GM12801 (cell line): ENCODE results near the gene MCM3.

ENCODE experiments used
- TF ChIP-seq, protein P1 (sequence below): IDR thresholded peaks from one replicate; pipeline ENCODE4 v1.5.1; 2011; ENCODE audit warnings: control low read depth; ENCODE audit not compliant: insufficient read length; ENCODE audit errors: extremely low read depth

MCM3 gene

DNA sequence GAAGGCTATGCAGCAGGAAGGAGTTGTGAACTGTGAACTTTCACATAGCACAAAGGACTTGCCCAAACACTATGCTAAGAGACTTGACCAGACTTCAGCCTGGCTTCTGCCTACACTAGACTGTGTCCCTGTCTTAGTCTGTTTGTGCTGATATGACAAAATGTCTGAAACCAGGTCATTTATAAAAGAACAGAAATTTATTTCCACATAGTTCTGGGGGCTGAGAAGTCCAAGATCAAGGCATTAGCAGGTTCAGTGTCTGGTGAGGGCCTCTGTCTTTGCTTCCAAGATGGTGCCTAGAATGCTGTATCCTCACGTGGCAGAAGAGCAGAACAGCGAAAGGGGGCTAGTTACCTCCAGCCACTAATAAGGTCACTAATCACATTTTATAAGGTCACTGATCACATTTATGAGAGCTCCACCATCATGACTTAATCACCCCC, 16.0 kb upstream of the MCM3 start:
- TF ChIP-seq, protein P1, sequence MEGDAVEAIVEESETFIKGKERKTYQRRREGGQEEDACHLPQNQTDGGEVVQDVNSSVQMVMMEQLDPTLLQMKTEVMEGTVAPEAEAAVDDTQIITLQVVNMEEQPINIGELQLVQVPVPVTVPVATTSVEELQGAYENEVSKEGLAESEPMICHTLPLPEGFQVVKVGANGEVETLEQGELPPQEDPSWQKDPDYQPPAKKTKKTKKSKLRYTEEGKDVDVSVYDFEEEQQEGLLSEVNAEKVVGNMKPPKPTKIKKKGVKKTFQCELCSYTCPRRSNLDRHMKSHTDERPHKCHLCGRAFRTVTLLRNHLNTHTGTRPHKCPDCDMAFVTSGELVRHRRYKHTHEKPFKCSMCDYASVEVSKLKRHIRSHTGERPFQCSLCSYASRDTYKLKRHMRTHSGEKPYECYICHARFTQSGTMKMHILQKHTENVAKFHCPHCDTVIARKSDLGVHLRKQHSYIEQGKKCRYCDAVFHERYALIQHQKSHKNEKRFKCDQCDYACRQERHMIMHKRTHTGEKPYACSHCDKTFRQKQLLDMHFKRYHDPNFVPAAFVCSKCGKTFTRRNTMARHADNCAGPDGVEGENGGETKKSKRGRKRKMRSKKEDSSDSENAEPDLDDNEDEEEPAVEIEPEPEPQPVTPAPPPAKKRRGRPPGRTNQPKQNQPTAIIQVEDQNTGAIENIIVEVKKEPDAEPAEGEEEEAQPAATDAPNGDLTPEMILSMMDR, result no peak

DNA sequence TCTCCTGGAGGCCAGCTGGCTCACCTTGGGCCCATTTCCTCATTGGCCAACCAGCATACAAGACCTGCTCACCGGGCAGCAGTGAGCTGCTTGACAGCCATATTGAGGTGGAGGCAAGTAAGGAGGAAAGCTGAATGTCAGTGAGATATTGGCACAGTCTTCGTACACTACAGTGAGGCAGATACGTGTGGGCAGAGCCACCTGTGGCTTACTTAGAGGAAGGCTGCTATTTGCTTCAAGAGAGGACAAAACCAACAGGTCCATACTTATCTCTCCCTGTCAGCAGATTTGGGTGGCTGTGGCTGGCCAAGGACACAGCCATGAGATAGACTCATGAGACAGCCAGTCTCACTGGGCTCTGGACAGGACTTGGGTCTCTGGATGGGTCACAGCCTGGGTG, 15.1 kb upstream of the MCM3 start:
- TF ChIP-seq, protein P1, result no peak

DNA sequence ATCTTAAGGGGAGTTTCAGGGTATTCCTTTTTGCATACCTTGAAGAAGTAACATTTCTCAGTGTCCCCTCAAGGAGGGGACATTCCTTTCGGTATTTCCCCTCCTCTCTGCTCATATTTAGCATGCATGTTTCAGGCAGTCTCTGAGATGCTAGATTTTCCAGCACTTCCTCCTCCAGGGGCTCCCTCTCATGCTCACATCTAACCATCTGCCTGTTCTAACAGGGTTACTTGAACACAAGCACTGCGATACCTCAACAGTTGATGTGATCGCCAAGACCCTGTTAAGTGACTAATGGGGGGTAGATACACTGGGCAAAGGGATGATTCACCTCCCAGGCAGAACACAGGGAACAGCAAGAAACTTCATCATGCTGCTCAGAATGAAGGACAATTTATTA, 12.9 kb upstream of the MCM3 start:
- TF ChIP-seq, protein P1, result no peak

DNA sequence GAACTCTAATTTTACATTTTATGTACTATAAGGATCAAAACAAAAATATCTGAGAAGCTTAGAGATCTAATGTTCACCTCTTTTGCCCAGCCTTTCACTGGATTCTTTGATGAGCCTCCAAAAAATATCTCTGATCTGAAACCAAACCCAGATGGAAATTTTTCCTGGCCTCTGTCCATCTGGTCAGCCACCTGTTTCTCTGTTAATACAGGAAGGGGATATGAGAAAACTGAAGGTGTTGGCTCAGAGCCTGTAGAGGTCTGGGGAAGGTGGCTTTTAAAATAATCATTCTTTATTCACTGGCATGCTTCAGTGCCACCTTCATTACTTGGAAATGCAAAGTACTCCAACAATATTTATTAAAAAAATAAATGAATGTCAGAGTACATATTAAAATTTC, 8.5 kb upstream of the MCM3 start:
- TF ChIP-seq, protein P1, result no peak

DNA sequence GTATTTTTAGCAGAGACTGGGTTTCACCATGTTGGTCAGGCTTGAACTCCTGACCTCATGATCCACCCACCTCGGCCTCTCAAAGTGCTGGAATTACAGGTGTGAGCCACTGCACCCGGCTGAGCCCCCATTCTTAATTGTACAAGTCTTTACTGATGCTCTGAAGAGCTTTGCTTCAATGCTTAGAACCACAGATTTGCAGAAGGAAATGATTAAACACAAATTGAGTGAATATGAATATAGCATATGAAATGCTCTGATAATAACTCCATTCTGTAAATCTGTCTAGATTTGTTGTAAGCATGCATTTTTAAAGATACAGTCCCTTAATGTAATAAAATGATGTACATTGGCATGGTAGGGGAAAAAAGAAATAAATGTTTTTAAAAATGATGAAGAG, 4.3 kb upstream of the MCM3 start:
- TF ChIP-seq, protein P1, result no peak

DNA sequence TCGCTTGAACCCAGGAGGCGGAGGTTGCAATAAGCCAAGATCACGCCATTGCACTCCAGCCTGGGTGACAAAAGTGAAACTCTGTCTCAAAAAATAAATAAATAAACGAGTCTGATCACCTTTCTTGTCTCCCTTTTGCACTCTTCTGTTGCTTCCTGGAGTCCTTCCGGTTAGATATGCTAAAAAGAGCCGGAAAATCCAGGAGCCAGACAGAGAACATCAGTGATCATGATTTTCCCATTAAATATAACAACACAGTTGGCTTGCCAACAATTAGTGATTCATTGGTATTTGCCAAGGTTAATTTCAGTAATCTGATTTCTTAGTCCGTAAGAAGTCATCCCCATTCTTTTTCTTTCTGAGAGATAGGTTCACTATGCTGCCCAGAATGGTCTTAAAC, 3.7 kb upstream of the MCM3 start:
- TF ChIP-seq, protein P1, result no peak

DNA sequence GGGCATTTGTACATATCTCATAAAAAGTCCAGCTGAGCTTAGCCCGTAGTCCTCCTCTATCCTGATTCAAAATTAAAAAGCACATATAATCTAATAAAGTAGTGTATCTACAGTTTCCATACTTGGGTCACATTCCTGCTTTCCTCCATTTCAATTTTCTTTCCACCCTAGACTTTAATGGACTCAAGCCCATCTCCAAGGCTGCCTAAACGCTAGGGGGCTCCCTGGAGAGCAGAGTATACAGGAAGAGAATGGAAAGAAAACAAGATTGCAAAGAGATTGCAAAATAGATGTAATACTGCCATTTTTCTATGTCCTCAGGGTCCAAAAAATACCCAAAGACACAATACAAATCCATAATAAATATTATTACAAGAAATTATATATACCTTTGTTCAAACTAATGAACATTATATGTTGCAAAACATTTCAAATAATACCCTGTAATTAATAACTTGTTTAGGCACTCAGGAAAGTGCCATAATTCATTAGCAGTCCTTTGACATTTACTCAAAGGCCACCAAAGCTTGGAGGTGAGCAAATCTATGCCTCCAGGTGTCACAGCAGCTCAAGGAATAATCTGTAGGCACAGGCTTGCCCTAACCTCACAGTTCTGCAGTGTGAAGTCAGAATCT, 2.4 kb upstream of the MCM3 start:
- TF ChIP-seq, protein P1, result no peak
